HG03469 (cell line): ENCODE measurements around the gene VSIG2.

ENCODE experiments used
- ATAC-seq: cut with Tn5 transposase; IDR thresholded peaks from one replicate; pipeline ENCODE4 v1.9.1; 2021; ENCODE audit warnings: mild to moderate bottlenecking, moderate library complexity, moderate number of reproducible peaks; ENCODE audit not compliant: unreplicated experiment

VSIG2 gene

GRCh38 chr11:124748481-124749343 is 3.3 kb downstream of the VSIG2 start:
- no peak for ATAC-seq

GRCh38 chr11:124748100-124748418 is 4.0 kb downstream of the VSIG2 start:
- ATAC-seq: no peak

GRCh38 chr11:124747406-124748099 is 4.5 kb downstream of the VSIG2 start:
- ATAC-seq: no peak

- ATAC-seq: peak; percentile 70
These were observed 5.3 kb downstream of the VSIG2 start for GRCh38 chr11:124746621-124747243.

- no peak for ATAC-seq
These were observed 6.0 kb downstream of the VSIG2 start for GRCh38 chr11:124745835-124746620.

GRCh38 chr11:124745270-124745834 is 6.7 kb downstream of the VSIG2 start:
- ATAC-seq: no peak

GRCh38 chr11:124743050-124743449 is 9.0 kb downstream of the VSIG2 start:
- no peak for ATAC-seq

GRCh38 chr11:124742555-124742954 is 9.5 kb downstream of the VSIG2 start:
- no peak for ATAC-seq

GRCh38 chr11:124740277-124740882 is 11.7 kb downstream of the VSIG2 start:
- peak; percentile 42 for ATAC-seq

- ATAC-seq: peak; percentile 89
These were observed 12.4 kb downstream of the VSIG2 start, which contains the start of gene NRGN for GRCh38 chr11:124739479-124740276. Gene NRGN, plus strand, starts transcription at chr11:124739942. Its CDS starts 143 bp downstream, at chr11:124740085.

GRCh38 chr11:124738713-124739478 is 13.2 kb downstream of the VSIG2 start:
- ATAC-seq: no peak

- ATAC-seq: no peak
These were observed 14.3 kb downstream of the VSIG2 start for GRCh38 chr11:124737638-124738305.

- no peak for ATAC-seq
These were observed 15.3 kb downstream of the VSIG2 start for GRCh38 chr11:124736736-124737135.

- ATAC-seq: no peak
These were observed 19.8 kb downstream of the VSIG2 start for GRCh38 chr11:124732230-124732629.

- no peak for ATAC-seq
These were observed 22.5 kb downstream of the VSIG2 start for GRCh38 chr11:124729571-124729970.

- ATAC-seq: no peak
These were observed 23.9 kb downstream of the VSIG2 start for GRCh38 chr11:124728134-124728533.

- no peak for ATAC-seq
These were observed 24.6 kb downstream of the VSIG2 start for GRCh38 chr11:124727474-124727873.

- no peak for ATAC-seq
These were observed 26.3 kb downstream of the VSIG2 start for GRCh38 chr11:124725719-124726105.
